Left renal pelvis (tissue), 4 donors: ENCODE data around the gene ANKRA2. TPM values are rescaled to one million over a fixed set of nuclear protein-coding genes. Genes with fewer than 3 reads are reported as not detected.
A peak's percentile ranks its signal among the peaks of the same experiment; 100 is the strongest.
"Not testable (repeated sequence)": the region's sequence is repeated elsewhere in the genome, so short reads cannot be mapped to it uniquely, and the experiment has no call there.

Experiments used
- DNase-seq, 4 donors: peaks; one replicate each; pipeline ENCODE4 v3.0.0-alpha.2; 2013; ENCODE audit warnings: low read depth in 4 of 4, low spot score in 3 of 4
- polyA plus RNA-seq, 4 donors: library from polyadenylated mRNA; unstranded; fragments of 120-200 nt; gene quantifications; one replicate each; pipeline ENCODE4 v1.2.1, GENCODE V29; 2013; ENCODE audit not compliant: insufficient read length in 4 of 4

Gene ANKRA2
- polyA plus RNA-seq, 4 donors, result 44.4 to 58.1 (median 48.6) TPM

DNA sequence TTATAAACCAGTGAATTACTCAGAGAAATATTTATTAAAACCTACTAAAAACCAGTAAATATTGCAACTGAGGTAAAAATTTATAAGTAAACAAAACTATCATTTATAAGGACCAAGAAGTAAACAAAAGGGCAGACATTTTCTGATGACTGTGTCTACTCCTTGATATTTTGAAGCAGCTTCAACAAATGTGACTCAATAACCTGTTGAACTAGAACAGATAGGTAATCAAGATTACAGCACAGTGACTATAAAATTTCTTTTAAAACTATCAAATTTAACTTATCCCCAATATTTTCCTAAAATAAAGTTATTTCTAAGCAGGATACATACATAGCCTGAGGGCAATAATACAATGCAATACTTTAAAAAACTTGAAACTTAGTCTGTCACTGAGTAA lies 12.8 kb downstream of the ANKRA2 start:
- DNase-seq, result no peak

GRCh38 chr5:73550016-73550415 lies 15.4 kb downstream of the ANKRA2 start:
- no peak for DNase-seq

DNA sequence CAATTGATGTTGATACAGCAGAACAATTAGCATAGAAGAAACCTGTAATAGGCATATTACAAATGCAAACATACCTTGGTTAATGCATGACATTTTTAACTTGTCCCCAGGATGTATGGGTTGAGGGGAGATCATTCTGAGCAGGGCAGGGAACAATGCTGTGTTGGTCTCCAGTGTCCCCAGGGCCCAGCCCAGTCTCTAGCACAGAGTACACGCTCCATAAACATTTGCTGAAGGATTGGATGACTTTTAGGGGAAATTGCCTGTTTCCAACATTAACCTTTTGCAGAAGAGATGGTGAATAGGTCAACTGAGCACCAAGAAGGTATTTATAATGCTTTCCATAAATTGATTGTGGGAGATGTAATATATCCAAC lies 20.0 kb downstream of the ANKRA2 start:
- DNase-seq, result no peak

DNA sequence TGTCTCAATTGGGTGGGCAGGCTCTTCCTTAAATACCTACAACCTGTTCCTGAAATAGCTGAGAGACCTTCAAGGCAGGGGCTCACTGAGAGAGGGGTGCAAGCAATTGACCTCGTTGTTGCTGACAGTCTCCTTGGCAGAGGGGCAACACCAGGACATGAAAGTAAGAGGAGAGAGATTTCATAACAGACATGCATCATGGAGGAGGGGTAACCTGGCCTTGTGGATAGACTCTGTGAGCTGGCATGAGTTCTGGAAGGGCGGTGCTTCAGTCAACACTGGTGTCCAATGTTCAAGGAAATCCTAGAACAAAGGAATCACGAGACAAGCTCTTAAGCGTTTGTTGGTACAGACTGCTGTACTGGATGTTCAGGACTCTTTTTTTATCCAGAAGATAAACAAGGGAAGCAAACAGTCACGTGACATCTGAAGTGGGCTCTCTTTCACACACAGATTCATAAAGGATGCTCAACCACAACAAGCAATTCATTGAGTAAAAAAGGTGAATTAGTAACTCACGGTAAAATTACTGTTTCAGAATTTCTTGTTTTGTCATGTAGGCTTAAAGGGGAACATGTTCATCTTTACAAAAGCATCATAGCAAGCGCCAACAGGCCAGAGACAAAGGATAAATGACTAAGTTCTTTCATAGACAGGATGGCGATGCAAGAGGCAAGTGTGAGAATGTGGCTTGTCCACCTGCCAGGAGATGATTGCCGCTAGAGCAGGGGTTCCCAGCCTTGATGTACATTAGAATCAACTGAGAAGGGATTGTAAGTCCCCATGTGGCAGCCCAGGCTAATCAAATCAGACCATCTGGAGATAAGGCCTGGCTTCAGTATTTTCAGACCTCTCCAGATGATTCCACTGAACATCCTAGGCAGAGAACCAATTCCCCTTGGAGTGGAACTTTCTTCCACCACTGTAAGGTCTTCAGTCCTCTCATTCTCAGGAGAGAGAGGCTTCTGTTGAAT lies 20.7 kb downstream of the ANKRA2 start:
- no peak for DNase-seq

GRCh38 chr5:73542020-73542419 lies 23.4 kb downstream of the ANKRA2 start:
- DNase-seq, result no peak

DNA sequence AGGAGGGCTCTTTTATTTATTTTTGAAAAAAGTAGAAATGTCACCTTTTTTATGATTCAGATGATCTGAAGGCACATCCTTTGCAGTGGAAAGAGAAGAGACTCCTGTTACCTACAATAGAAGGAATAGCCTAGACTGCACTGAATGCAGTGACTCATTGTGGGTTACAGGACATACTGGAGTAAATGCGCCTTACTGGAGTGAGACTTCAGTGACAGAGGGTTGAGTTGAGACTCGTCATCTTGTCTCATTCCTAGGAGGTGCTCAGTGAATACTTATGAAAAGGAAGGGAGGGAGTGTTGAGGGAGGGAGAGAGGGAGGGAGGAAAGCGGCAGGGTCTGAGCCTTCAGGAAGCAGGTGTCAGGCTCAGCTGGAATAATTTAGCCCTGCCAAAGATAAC lies 25.2 kb downstream of the ANKRA2 start:
- no peak for DNase-seq

DNA sequence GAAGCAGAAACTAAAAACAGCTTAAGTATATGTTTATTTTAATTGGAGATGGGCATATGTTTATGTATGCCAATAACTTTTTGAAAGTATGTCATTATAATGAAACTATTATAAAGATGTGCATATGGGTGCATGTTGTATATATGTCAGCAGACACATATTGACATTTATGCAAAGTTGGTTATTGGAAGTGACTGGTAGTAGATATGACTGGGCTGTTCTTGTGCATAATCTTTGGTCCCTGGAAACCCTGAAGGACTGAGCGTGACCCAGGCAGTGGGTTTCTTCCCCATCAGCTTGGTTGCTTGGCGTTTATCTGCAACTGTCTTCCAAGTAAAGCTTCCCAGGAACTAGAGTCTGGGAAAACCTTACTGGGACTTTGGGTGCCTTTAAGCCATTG lies 25.7 kb downstream of the ANKRA2 start:
- no peak for DNase-seq

DNA sequence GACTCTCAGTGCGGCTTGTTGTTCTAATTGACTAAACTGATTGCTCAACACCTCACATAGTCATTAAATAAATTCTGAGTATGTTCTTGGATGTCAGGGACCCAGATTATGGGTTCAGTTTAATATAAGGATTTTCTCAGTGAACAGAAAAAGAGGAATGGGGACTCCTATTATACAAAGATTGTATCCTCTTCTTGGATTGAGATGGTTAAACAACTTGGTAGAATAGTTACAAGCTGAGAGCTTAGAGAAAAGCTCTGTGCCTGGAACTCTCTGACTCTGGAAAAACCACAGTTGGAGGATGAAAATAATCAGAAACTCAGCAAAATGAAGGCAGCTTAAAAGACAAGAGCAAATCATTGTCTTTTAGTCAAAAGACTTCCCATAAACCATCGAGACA lies 30.5 kb downstream of the ANKRA2 start:
- DNase-seq, result no peak

DNA sequence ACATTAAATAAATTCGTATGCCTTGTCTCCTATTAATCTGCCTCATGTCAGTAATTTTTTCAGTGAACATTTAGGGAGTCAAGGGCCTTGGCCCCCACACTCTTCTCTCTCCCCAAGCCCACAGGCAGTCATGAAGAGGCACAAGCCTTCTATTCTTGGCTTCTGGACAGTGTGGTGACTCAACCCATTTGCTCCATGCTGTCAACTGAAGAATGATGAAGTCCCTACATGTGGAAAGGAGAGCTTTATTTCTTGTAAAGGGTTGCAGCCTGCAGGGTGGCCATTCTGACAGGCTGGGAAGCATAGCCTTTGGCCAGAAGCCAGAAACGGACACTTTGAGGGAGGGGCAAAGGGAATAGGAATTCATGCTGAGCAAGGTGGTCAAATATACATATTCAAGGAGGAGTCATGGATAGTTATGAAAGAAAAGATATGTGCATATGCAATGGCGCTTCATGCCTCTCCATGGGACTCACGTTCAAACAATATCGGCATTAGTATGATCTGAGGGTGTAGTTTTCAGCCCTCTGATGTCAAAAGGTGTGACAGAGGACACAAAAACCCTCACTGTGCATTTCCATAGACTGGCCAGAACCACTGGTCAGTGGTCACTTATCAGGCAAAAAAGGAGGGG lies 31.3 kb downstream of the ANKRA2 start:
- no peak for DNase-seq

GRCh38 chr5:73532195-73532594 lies 33.2 kb downstream of the ANKRA2 start:
- no peak for DNase-seq

- DNase-seq, result no peak
These were observed 34.1 kb downstream of the ANKRA2 start for GRCh38 chr5:73531356-73531755.

GRCh38 chr5:73529081-73529480 lies 36.4 kb downstream of the ANKRA2 start:
- DNase-seq, result no peak

GRCh38 chr5:73528248-73528647 lies 37.2 kb downstream of the ANKRA2 start:
- DNase-seq, result no peak

DNA sequence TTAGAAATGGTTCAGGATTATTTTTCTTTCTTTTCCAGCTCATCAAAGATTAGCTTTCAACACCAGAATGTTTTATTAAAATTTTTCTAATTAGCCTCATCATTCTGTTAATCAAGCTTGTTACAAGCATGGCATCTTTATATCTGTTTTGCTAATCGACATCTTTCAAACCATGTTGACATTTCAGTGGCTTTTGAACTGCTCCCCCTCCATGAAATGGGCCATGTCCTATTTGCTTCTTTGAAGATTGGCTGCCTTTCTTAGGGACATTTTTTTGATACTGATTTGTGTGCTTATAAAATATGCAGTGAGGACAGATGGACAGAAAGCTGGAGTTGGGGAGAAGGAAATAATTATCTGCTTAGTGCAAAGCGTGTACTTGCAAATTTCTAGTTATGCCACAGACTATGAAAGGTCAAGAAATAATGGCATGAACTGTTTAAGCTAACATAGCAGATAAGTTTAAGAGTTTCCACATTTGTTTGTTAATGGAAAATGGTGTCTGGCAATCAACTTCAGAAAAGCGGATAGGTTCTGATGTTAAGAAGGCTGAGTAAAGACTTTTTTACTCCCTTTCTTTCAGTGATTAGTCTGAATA lies 39.7 kb downstream of the ANKRA2 start:
- DNase-seq, result no peak

DNA sequence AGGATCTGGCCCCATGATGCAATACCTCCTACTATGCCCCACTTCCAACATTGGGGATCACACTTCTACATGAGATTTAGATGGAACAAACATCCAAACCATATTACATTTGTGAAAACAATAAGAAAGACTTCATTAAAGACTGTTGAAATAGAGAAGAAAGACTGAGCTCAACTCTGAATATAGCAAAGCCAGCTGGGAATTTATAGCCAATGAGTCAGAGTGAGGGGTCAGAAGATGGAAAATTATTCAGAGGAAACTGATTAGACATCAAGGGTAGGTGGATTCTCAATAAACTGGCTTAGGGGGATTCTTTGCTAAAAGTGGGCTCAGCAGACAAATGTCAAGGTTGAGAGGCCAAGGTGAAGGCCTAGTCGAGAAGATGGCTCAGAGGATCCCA lies 41.6 kb downstream of the ANKRA2 start:
- no peak for DNase-seq

- DNase-seq, result no peak
These were observed 42.5 kb downstream of the ANKRA2 start for GRCh38 chr5:73522989-73523388.

DNA sequence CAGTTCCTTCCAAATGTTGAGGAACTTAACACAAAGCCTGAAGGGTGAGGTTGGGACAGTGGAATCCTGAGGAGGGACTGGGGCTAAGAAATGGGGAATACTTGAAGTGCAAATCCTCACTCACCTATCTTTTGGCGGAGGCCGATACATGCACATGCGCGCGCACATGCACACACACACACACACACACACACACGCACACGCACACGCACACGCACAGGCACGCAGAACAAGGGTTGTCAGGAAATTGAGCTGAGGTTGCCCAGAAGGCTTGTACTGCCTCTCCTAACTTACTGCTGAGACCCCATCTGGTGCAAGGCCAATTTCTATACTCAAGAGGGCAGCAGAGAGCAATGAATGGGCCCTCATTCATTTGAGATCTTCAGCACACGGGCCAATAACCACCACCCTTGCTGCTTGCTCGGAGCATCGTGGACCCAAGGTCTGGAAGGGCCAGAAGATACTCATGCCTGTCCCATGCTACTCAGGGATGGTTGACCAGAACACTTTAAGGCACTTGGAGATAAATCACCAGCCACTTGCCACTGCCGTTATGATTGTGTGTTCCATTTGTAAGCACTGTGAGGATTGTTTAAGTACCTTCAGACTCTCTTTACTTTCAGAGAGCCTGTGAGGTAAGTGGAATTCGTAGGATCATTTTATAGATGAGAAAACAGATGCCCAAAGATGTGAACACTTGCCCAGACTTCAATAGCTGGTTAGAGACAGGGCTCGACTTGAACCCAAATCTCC lies 45.7 kb downstream of the ANKRA2 start:
- peak in 3 of 4 donors; percentile 53 to 63 (median 55) for DNase-seq

GRCh38 chr5:73515232-73515631 lies 50.2 kb downstream of the ANKRA2 start:
- DNase-seq, result no peak

GRCh38 chr5:73514418-73514817 lies 51.0 kb downstream of the ANKRA2 start:
- no peak for DNase-seq

DNA sequence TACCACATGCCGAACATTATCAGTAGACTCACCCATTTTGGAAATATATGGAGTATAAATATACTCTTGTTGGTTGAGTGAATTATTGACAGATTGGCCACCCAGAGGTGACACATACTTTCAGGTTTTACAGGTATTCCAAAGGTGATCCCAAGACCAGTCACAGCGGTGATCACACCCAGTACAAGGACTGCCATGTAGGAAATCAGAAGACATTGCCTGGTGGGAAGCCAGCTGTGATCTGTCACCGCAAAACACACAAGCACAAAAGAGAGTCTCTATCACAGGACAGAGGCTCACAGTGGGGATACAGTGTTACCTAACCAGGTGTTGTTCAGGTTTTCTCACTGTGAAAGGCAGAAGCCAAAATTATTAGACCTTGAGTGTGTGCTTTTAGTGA lies 51.4 kb downstream of the ANKRA2 start:
- no peak for DNase-seq

DNA sequence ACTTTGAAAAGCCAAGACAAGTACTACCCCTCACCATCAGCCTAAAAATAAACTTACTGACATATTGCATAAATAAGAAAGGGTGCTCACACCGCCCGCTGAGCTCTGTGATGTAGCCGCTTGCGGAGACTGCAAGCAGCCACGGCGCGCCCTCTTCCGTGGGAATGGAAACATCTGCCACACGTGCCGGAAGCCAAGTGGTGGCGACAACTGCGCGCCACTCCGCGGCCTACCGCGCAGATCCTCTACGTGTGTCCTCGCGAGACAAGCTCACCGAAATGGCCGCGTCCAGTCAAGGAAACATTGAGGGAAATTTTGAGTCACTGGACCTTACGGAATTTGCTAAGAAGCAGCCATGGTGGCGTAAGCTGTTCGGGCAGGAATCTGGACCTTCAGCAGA lies 56.9 kb downstream of the ANKRA2 start:
- DNase-seq, result not testable (repeated sequence)
